Measurements from ENCODE around the gene PHC2.
"Not testable (repeated sequence)": the region's sequence is repeated elsewhere in the genome, so short reads cannot be mapped to it uniquely, and the experiment has no call there.

PHC2 gene

GRCh38 chr1:33306653-33307493 lies 124.0 kb downstream of the PHC2 start:
- no peak for DNase-seq

DNA sequence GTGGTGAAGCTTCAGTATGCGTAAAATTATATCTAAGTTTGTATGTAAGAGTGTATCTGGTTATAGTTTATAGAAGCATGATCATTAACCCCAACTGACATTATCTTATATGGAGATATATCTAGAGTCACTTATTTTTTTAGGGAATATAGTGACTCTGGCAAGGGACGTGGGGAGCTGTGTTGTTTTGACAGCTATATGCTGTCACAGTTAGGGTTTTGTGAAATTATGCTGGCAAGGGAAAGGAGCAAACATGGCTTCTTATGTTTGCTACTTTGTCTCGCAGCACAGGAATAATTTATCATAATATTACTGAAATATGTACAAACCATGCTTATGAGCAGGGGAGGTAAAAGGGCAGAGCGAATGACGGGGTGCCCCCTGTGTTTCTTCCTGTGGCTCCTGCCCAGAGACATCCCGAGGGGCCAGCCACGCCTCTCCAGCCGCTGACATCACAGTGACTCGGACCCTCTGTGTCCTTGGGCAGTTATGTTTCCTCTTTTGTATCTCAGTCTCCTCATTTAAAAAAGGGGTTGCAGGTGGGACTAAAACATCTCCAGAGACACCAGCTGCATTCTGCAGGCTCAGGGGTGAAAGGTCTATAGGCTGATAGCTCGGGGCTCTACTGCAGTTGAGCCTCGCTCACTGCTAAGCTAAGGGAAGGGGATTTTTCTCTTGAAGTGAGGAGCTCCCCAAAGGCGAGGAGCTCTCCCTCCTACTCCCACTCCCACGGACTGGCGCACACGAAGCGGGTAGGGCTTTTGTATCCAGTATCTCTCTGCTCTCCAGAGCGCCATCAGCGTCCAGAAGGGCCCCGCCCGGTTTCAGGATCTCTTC lies 124.9 kb downstream of the PHC2 start:
- no peak for DNase-seq

- DNase-seq: no peak
Measured at GRCh38 chr1:33305016-33305415, 125.9 kb downstream of the PHC2 start.

GRCh38 chr1:33302325-33302724 lies 128.6 kb downstream of the PHC2 start:
- no peak for DNase-seq

GRCh38 chr1:33301273-33301984 lies 129.5 kb downstream of the PHC2 start:
- no peak for DNase-seq

- DNase-seq: no peak
Measured at GRCh38 chr1:33300673-33301072, 130.2 kb downstream of the PHC2 start.

GRCh38 chr1:33299461-33300155 lies 131.3 kb downstream of the PHC2 start:
- no peak for DNase-seq

DNA sequence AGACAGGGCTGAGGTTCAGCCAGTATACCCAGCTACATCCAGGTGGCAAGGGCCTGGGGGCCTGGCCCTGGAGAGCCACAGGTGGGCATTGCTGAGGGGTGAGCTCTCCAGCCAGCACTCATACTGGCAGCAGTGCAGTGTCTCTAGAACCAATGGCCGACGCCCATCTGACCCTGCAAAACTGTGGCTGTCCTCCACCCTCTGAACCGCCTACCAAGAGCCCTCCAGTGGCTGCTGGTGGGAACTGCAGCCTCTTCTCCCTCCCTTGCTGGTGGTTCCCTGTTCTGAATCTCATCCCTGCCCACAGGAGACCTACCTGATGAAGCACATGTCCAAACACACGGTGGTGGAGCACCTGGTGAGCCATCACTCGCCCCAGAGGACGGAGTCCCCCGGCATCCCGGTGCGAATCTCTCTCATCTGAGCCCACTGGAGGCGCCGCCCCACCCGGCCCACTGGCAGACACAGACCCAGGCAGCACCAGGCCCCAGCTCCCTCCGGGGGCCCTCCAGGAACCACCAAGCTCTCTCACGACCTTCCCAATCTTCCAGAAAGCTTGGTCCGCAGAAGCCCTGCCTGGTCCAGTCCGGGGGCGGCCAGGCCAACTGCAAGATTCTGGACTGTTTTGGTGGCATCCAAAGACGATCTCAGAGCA lies 132.1 kb downstream of the PHC2 start:
- DNase-seq: no peak

DNA sequence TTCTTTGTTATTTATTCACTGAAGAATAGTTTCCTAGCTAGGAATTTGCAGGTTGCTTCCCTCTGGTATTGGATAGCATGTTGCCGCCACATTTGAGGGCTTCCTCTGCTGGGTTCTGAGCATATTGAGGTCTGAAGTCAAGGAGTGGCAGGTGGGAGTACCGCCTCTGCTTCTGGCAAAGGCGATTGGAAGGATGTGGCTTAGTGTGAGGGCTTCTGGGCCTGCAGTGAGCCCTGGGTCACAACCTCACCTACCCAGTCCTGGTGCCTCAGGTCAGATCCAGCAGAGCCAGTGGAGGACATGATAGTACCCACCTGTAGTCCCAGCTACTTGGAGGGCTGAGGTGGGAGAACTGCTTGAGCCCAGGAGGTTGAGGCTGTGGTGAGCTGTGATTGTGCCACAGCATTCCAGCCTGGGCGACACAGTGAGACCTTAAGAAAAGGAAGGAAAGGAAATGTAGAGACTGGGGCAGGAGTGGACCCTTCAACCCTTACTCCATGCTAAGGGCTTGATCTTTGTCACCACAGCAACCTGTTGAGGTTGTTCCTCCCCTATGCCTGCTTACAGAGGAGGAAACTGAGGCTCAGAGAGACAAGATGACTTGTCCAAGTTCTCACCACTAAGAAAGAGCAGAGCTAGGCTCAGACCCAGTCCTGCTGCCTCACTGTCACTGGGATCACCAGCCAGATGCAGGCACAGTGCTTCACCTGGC lies 132.8 kb downstream of the PHC2 start:
- no peak for DNase-seq

DNA sequence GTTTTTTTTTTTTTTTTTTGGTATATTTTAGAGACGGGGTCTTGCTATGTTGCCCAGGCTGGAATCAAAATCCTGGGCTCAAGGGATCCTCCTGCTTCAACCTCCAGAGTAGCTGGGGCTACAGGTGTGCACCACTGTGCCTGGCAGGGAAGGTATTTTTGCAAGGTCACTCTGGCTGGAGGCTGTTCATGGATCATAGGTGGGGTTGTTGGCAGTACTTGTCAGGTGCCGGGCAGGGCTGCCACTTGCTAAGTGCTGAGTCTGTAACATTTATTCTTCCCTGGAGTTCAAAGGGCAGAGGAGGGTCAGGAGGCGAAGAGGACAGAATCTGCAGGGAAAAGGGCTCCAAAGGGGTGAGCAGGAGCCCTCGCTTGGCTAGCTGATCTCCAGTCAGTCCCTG lies 134.1 kb downstream of the PHC2 start:
- DNase-seq: no peak

- DNase-seq: no peak
Measured at GRCh38 chr1:33296082-33296458, 134.8 kb downstream of the PHC2 start.

DNA sequence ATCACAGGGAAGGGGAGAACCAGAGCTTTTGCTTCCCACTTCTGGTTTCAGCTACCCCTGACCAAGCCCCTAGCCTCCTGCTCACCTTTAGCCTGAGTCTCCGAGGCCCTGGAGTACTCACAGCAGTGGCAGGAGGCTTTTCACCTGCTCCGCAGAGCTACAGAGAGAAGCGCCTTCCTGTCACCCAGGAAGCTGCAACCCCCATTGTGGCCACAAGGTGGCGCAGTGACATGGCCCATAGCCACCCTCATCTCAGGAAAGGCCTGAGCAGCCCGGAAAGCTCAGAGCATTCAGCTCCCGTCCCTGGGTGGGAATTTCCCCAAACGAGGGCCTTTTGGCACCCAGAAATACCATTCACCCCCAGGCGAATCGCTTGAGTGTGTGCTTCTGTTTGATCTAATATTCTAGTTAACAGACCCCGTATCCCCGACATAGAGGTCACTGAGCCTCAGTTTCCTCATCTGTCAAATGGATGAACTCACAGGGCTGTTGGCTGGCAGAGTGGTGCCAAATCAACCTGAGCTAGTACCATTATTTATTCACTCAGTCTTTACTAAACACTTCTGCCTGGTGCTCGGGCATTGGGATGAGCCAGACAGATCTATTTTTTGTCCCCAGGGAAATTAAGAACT lies 135.3 kb downstream of the PHC2 start:
- peak; percentile 57 for DNase-seq

GRCh38 chr1:33295023-33295422 lies 135.9 kb downstream of the PHC2 start:
- DNase-seq: no peak

DNA sequence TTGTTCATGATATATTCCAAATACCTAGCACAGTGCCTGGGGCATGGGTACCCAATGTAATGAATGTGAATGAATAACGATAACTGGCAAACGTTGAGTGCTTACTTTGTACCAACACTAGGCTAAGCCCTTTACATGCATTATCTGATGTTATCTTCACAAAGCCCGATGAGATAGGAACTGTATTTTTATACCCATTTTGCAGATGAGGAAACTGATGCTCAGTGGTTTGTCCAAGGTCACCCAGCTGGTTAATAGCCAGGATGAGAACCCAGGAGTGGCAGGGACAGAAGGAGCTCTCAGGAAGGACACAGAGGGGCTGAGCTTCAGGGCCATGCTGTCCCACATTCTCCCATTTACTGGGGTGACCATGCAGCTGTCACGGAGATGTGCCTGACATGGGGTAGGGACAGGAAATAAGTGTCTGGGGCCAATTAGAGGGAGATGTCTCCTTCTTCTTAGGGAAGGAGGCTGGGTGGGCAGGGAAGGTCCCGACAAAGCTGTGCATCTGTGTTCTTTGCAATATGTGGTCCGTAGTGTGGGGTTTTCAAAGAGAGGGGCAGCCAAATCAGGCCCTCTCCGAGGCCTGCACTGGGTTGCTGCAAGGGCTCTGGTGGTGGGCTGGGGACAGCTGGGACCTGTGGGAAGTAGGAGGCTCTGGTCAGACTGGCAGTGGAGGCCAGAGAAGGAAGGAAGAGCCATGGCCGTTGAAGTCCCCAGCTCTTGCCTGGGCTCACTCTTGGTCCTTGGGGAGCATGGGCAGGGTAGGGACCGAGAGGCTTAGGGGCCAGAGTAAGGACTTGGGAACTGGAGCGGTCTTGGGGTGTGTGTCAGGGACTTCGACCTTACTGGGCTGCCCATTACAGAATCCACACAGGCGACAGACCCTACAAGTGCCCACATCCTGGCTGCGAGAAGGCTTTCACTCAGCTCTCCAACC lies 136.6 kb downstream of the PHC2 start:
- no peak for DNase-seq

DNA sequence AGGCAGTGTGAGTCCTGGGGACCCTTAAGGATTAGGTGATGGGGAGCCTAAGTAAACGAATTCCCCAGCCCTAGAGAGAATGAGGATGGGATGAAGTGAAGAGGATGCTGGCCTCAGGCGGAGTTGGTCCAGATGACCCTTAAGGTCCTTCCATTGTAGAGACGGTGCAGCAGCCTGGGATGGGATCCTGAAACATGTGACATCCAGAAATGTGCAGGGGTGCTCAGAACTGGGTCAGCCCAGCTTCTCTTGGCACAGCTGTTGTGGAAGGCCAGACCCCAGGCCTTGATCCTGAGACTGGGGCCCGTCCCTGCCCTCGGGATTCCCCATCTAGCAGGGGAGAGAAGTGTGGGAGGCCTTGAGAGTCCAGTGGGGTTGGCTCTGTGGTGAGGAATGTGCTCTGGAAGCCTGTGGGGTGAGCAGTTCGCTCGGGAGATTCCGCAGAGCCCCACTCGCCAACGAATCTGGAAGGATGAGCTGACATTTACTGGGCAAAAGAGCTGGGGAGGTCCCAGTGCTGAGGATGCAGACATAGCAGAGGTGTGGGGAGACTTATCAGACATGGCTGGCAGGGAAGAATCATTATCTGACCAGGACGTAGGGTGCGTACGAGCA lies 138.1 kb downstream of the PHC2 start:
- no peak for DNase-seq

- not testable (repeated sequence) for DNase-seq
Measured at GRCh38 chr1:33290615-33291014, 140.3 kb downstream of the PHC2 start.

GRCh38 chr1:33289858-33290154 lies 141.1 kb downstream of the PHC2 start:
- DNase-seq: no peak

GRCh38 chr1:33288976-33289857 lies 141.7 kb downstream of the PHC2 start:
- no peak for DNase-seq

DNA sequence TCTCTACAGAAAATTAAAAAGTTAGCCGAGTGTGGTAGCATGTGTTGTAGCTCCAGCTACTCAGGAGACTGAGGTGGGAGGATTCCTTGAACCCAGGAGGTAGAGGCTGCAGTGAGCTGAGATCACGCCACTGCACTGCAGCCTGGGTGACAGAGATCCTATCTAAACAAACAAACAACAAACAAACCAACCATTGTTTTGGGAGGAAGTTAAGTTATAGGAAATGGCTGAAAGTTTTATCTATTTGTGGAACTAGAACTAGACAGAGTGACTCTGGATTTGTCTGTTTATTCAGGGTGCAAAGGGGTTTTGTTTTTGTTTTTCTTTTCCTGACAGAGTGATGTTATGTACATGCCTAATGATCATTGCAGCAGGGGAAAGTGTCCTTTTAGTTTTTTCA lies 143.6 kb downstream of the PHC2 start:
- DNase-seq: no peak

Measured in NCI-H1048 (cell line).